B cell (primary cell): ENCODE results near the gene SLK.

Experiments used
- EZH2 ChIP-seq: IDR thresholded peaks from 2 replicates; pipeline ENCODE4 v1.6.1; 2012; ENCODE audit warnings: borderline replicate concordance, low read depth, mild to moderate bottlenecking, moderate library complexity, low read length; ENCODE audit not compliant: insufficient read depth, poor library complexity, severe bottlenecking
- TF ChIP-seq, protein P1 (sequence below): fragments of 200-600 bp; IDR thresholded peaks from one replicate; pipeline ENCODE4 v1.8.0; 2022; ENCODE audit warnings: antibody characterized with exemption, mild to moderate bottlenecking

DNA sequence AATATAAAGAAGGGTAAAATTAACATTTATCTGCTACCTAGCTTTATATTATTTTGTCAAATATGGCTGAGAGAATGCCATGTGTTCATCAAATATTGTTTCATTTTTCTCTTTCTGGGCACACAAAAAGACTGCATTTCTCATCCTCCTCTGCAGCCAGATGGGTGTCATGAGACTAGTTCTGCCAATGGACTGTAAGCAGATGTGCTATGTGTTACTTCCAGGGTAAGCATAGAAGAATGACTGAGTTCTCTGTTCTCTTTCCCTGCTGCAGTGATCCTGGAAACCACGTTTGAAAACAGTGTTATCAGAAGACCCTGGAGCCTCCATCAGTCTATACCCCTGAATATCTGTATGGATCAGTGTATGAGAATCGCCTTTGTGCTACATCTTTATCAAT lies 24.1 kb upstream of the SLK start:
- TF ChIP-seq, protein P1, sequence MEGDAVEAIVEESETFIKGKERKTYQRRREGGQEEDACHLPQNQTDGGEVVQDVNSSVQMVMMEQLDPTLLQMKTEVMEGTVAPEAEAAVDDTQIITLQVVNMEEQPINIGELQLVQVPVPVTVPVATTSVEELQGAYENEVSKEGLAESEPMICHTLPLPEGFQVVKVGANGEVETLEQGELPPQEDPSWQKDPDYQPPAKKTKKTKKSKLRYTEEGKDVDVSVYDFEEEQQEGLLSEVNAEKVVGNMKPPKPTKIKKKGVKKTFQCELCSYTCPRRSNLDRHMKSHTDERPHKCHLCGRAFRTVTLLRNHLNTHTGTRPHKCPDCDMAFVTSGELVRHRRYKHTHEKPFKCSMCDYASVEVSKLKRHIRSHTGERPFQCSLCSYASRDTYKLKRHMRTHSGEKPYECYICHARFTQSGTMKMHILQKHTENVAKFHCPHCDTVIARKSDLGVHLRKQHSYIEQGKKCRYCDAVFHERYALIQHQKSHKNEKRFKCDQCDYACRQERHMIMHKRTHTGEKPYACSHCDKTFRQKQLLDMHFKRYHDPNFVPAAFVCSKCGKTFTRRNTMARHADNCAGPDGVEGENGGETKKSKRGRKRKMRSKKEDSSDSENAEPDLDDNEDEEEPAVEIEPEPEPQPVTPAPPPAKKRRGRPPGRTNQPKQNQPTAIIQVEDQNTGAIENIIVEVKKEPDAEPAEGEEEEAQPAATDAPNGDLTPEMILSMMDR: no peak
- TF ChIP-seq EZH2: no peak
